Gastrocnemius medialis (tissue), 4 donors: Measurements from ENCODE around the gene NELL2. TPM values are rescaled to one million over a fixed set of nuclear protein-coding genes. Genes with fewer than 3 reads are reported as not detected.

Source experiments
- ATAC-seq, 2 donors: fragments of 150-250 bp; one replicate each; pipeline ENCODE4 v1.9.1; 2016
- DNase-seq, 2 donors: peaks; one replicate each; pipeline ENCODE4 v3.0.0-alpha.2; 2019
- H3K27ac ChIP-seq, 4 donors: fragments of 200-600 bp; sonication (generic); 1 replicate in 1 of 4; 2 replicates in 3 of 4; pipeline ENCODE4 v1.5.1; 2016 to 2018; ENCODE audit warnings: mild to moderate bottlenecking in 2 of 4, moderate library complexity in 1 of 4
- H3K27me3 ChIP-seq, 3 donors: fragments of 200-600 bp; sonication (generic) in 2 of 3; 1 replicate in 1 of 3; 2 replicates in 2 of 3; pipeline versions ENCODE4 v1.5.1 to v1.6.0; 2016 to 2019; ENCODE audit warnings: mild to moderate bottlenecking in 1 of 3, moderate library complexity in 1 of 3
- H3K36me3 ChIP-seq, 2 donors: fragments of 200-600 bp; sonication (generic) in 1 of 2; one replicate each; pipeline ENCODE4 v1.5.1; 2017 to 2018
- H3K4me1 ChIP-seq, 2 donors: fragments of 200-600 bp; sonication (generic) in 1 of 2; one replicate each; pipeline ENCODE4 v1.5.1; 2016 to 2017; ENCODE audit warnings: mild to moderate bottlenecking in 2 of 2
- H3K4me3 ChIP-seq, 4 donors: fragments of 200-600 bp; sonication (generic) in 3 of 4; 1 replicate in 1 of 4; 2 replicates in 3 of 4; pipeline ENCODE4 v1.5.1; 2016 to 2019; ENCODE audit warnings: mild to moderate bottlenecking in 2 of 4
- H3K9me3 ChIP-seq, 3 donors: fragments of 200-600 bp; sonication (generic) in 2 of 3; 1 replicate in 1 of 3; 2 replicates in 2 of 3; pipeline ENCODE4 v1.5.1; 2016 to 2019
- POLR2A ChIP-seq, 2 donors: fragments of 450-650 bp; IDR thresholded peaks; one replicate each; pipeline ENCODE4 v1.6.1; 2017; ENCODE audit warnings: antibody characterized with exemption in 2 of 2, mild to moderate bottlenecking in 2 of 2, moderate library complexity in 2 of 2
- in situ Hi-C, 4 donors: fragments of 200-750 bp; cut with MboI; loops; one replicate each; pipeline versions ENCODE4 v1.15.0 to v1.8.0; 2017; ENCODE audit warnings: low sequenced_read_pairs in 4 of 4
- intact Hi-C: fragments of 100-400 bp; cut with DNase I; formaldehyde crosslinking; loops from one replicate; pipeline ENCODE4 v1.15.1; 2023; ENCODE audit warnings: low total_unique reads
- total RNA-seq, 4 donors: library from RNA; depleted of rRNA; stranded (reverse); fragments of >200 nt; gene quantifications; one replicate each; pipeline versions ENCODE4 v1.1.0 to v1.2.3, GENCODE V29; 2016
- TF ChIP-seq, protein P1 (sequence below), 5 experiments: fragments of 450-650 bp in 3 of 5; fragments of 200-600 bp in 2 of 5; sonication (generic) in 2 of 5; IDR thresholded peaks in 4 of 5; conservative IDR thresholded peaks in 1 of 5; 1 replicate in 4 of 5; 2 replicates in 1 of 5; pipeline ENCODE4 v1.5.1; 2016 to 2019; ENCODE audit warnings: antibody characterized with exemption in 5 of 5, mild to moderate bottlenecking in 3 of 5, moderate library complexity in 3 of 5

NELL2 gene
- total RNA-seq, 4 donors from 2014 or later: 0.58 to 0.82 TPM; not detected in 2

DNA sequence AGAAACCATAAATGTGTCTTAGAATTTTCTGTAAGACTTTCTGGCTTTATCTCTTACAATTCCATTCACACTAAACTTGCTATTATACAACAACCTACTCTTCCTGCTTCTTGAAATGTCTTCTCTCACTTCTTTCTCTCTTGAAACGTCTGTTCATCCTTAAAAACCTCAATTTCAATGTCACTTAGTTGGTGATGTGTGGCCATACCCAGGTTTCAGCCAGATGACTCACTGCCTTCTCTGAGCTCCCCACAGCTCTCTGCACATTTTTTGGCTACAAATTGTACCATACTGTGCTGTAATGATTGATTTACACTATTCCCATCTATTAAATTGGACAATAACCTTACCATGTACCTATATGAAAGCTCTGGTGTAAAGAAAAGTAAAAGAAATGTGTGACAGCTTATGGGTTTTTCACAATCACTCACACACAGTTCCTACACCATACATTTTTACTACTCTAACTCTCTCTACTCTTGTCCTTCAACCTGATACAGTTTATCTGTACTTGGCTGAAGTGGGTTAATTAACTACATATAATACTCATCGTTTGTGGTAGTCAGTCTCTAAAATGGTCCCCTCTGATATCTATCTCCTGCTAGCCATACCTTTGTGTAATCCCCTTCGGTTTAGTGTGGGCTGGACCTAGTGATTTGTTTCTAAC lies 222.1 kb downstream of the NELL2 start:
- TF ChIP-seq, protein P1, sequence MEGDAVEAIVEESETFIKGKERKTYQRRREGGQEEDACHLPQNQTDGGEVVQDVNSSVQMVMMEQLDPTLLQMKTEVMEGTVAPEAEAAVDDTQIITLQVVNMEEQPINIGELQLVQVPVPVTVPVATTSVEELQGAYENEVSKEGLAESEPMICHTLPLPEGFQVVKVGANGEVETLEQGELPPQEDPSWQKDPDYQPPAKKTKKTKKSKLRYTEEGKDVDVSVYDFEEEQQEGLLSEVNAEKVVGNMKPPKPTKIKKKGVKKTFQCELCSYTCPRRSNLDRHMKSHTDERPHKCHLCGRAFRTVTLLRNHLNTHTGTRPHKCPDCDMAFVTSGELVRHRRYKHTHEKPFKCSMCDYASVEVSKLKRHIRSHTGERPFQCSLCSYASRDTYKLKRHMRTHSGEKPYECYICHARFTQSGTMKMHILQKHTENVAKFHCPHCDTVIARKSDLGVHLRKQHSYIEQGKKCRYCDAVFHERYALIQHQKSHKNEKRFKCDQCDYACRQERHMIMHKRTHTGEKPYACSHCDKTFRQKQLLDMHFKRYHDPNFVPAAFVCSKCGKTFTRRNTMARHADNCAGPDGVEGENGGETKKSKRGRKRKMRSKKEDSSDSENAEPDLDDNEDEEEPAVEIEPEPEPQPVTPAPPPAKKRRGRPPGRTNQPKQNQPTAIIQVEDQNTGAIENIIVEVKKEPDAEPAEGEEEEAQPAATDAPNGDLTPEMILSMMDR (IDR thresholded peaks at IDR 0.05 in 4 of 5, conservative IDR thresholded peaks at IDR 0.05 in 1 of 5): no peak
- no peak for TF ChIP-seq POLR2A (IDR thresholded peaks at IDR 0.05)
- in situ Hi-C loops (no loop called here), intact Hi-C loops (no loop called here)
- Histone ChIP-seq H3K9me3 (no peaks in the 10 kb centered on the region), H3K4me1 (no peaks in the 10 kb centered on the region), H3K27me3 (no peaks in the 10 kb centered on the region), H3K4me3 (no peak overlapping the region), H3K36me3 (no peaks in the 10 kb centered on the region), H3K27ac (no peak overlapping the region)
- no peak for DNase-seq
- ATAC-seq: no peak

DNA sequence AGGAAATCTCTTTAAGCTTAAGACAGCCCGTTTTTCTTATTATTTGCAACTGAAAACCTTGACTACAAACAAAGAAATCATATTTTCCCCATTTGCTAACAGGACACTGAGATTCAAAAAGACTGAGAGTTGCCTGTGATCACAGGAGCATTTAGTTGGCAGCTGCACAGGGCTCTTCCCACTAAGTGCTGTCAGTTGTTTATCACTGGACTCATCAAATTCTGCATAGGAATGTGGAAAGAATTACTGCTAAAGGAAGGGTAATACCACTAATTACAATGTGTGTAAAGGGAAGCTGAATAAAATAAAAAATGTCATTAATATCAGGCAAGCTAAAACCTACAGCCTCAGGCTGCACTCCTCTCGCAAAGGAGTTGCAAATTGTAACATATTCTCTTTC lies 226.4 kb downstream of the NELL2 start:
- Histone ChIP-seq H3K4me3 (no peak overlapping the region), H3K36me3 (no peaks in the 10 kb centered on the region), H3K9me3 (no peaks in the 10 kb centered on the region), H3K27me3 (no peaks in the 10 kb centered on the region), H3K4me1 (no peaks in the 10 kb centered on the region), H3K27ac (no peak overlapping the region)
- ATAC-seq: no peak
- DNase-seq: no peak
- intact Hi-C loops: no loop called here
- in situ Hi-C loops: no loop called here
- TF ChIP-seq, protein P1 (IDR thresholded peaks at IDR 0.05 in 4 of 5, conservative IDR thresholded peaks at IDR 0.05 in 1 of 5): no peak
- no peak for TF ChIP-seq POLR2A (IDR thresholded peaks at IDR 0.05)

DNA sequence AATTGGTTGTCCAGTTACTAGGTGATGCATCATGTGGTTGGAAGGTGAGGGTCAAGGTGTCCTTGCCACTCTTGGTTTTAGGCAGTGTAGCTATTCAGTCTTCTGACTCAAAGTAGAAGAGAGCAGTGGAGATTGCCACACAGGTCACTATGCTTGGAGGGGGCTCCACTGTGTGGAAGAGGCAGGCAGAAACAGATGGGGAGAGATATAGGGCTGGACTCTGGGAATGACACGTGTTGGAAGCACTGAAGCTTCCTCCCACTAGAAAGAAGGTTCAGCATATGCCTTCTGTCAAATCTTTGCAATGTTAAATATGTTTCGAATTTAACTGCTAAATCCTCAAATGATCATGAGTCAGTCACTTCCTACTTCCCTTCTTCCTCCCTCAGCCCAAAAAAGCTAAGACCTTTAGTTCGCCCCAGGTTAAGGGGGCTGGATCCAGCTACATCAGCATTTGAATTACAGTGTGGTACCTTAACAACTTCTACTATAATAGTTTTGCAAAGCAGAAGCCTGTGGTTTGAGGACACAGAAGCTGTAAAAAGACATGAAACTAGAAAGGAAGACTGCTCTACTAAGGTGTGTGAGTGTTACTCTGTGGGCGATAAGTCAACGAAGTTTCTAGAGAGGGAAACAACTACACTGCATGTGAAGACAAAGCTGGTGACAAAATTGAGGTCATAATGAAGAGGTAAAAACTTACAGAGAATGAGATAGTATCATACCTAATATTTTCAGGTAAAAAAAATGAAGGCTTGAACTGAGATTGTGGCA lies 228.0 kb downstream of the NELL2 start:
- in situ Hi-C loops: no loop called here
- Histone ChIP-seq H3K36me3 (no peaks in the 10 kb centered on the region), H3K4me1 (no peaks in the 10 kb centered on the region), H3K27me3 (no peaks in the 10 kb centered on the region), H3K4me3 (no peak overlapping the region), H3K27ac (no peak overlapping the region), H3K9me3 (no peaks in the 10 kb centered on the region)
- intact Hi-C loops: no loop called here
- ATAC-seq (no peak), DNase-seq (no peak)
- TF ChIP-seq POLR2A (IDR thresholded peaks at IDR 0.05): no peak
- TF ChIP-seq, protein P1 (IDR thresholded peaks at IDR 0.05 in 4 of 5, conservative IDR thresholded peaks at IDR 0.05 in 1 of 5): no peak

DNA sequence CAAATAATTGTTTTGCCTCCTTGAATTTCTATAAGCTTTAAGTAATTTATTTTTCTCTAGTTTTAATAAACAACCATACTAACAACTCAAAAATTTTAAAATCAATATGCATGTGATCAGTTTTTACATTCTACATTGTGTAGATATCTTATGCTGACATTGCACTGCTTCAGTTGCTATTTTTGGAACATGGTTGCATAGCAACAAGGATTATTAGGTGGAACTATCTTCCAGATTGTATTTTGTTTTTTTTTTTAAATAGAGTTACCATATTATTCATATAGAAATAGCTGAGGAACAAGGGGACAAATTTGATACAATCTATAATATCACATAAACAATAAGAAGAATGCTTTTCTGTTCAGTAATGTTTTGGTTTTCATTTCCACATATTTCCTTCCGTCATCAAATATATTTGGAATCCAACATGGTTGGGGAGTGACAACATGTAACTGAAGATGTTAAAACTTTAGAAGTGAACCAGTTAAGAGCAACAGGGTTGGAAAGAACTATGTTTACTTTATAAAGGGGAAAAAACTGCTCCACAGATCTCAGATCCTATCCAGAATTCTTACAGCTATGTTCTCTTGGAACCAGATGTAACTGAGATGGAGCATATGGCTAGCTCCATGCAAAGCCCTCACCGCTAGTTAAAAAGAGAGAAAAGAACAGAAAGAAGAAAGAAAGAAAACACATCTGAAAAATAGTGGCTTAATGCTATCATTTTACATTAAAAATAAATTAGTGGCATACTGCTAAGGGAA lies 235.5 kb downstream of the NELL2 start:
- Histone ChIP-seq H3K27me3 (no peaks in the 10 kb centered on the region), H3K9me3 (no peaks in the 10 kb centered on the region), H3K36me3 (no peaks in the 10 kb centered on the region), H3K27ac (no peak overlapping the region), H3K4me1 (no peaks in the 10 kb centered on the region), H3K4me3 (no peak overlapping the region)
- intact Hi-C loops: no loop called here
- in situ Hi-C loops: no loop called here
- ATAC-seq (no peak), DNase-seq (no peak)
- TF ChIP-seq, protein P1 (IDR thresholded peaks at IDR 0.05 in 4 of 5, conservative IDR thresholded peaks at IDR 0.05 in 1 of 5): no peak
- no peak for TF ChIP-seq POLR2A (IDR thresholded peaks at IDR 0.05)
